ENCODE measurements around the gene DAZAP2.
"Not testable (repeated sequence)": the region's sequence is repeated elsewhere in the genome, so short reads cannot be mapped to it uniquely, and the experiment has no call there.

DNA sequence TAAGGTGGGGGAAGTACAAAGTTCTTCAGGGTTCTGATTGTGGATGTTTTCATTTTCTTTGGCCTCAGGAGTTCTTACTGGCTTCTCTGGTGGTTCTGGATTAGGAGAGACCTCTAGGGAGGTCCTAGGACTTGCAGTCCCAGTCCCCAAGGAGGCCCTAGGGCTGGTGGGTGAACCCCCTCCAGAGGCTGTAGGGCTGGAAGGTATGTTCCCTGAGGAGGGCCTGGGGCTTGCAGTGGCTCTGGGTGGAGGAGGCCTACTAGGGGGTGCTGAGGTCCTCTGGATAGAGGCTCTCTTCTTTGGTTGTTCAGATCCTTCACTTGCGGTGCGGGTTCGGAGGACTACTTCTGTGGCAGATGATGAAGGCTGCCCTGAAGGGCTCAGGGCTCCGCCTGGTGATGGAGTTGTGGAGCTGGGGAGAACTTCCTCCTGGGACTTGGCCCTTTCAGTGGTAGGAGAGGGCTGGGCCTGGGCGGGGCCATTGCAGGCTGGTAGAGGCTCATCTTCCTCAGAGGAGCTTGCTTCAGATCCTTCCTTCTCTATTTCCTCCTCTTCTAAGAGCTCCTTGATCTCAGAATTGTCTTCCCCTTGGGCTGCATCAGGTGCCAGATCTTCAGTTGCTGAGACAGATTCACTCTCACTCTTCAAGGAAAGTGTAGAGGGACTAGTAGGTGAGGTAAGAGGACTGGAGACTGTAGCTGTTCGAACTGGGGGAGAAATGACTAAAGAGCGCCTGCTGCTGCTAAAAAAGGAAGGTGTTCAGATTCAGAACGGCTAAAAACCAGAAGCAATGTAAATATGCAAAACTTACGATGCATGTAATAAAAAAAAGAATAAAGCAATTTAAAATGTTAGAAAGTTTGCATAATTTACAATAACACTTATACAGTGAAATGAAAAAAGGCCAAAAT, 53.2 kb downstream of the DAZAP2 start:
- TF ChIP-seq, protein P1, sequence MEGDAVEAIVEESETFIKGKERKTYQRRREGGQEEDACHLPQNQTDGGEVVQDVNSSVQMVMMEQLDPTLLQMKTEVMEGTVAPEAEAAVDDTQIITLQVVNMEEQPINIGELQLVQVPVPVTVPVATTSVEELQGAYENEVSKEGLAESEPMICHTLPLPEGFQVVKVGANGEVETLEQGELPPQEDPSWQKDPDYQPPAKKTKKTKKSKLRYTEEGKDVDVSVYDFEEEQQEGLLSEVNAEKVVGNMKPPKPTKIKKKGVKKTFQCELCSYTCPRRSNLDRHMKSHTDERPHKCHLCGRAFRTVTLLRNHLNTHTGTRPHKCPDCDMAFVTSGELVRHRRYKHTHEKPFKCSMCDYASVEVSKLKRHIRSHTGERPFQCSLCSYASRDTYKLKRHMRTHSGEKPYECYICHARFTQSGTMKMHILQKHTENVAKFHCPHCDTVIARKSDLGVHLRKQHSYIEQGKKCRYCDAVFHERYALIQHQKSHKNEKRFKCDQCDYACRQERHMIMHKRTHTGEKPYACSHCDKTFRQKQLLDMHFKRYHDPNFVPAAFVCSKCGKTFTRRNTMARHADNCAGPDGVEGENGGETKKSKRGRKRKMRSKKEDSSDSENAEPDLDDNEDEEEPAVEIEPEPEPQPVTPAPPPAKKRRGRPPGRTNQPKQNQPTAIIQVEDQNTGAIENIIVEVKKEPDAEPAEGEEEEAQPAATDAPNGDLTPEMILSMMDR (conservative IDR thresholded peaks at IDR 0.05; ENCODE audit: low read length): peak; percentile 37
- TF ChIP-seq EZH2phosphoT487 (IDR thresholded peaks at IDR 0.05; ENCODE audit: borderline replicate concordance): not testable (repeated sequence)
